Femur (tissue), 1 donor: ENCODE data around the gene GSTP1.
"Not testable (repeated sequence)": the region's sequence is repeated elsewhere in the genome, so short reads cannot be mapped to it uniquely, and the experiment has no call there.

Source experiments
- DNase-seq: peaks from one replicate; pipeline ENCODE4 v3.0.0-alpha.2; 2017

GSTP1 gene

DNA sequence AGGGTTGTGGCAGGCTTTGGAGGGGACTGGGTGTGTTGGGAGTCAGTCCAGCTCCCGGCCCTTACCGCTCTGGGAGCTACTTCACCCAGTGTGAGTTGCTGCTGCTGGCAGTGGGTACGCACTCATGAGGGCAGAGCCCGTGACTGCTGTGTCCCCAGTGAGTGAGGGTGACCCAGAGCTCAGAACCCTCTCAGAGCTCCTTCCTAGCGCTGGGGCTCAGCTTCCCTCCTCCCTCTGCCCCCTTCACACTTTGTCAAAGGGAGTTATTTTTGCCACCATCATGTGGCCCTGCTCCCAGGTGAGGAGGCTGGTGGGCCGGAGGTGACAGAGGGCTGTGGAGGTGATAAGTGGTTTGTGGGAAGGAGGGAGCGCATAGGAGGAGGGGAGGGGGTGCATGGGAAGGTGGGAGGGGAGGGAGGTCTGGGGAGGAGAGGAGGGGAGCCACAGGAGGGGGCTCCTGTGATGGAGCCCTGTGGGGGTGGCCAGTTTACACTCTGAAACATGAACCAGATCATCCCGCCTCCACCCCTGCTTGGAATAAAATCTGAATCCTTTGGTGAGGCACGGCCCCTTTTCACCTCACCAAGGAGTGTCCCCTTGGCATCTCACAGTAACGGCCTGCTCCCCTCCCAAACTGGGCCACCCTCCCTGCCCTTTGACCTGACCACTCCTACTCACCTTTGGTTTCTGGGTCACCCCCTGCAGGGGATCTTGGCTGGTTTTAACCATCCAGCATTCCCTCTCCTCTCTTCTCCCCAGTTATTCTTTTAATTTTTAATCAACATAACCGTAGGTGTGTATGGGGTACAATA lies 33.0 kb downstream of the GSTP1 start:
- no peak for DNase-seq

DNA sequence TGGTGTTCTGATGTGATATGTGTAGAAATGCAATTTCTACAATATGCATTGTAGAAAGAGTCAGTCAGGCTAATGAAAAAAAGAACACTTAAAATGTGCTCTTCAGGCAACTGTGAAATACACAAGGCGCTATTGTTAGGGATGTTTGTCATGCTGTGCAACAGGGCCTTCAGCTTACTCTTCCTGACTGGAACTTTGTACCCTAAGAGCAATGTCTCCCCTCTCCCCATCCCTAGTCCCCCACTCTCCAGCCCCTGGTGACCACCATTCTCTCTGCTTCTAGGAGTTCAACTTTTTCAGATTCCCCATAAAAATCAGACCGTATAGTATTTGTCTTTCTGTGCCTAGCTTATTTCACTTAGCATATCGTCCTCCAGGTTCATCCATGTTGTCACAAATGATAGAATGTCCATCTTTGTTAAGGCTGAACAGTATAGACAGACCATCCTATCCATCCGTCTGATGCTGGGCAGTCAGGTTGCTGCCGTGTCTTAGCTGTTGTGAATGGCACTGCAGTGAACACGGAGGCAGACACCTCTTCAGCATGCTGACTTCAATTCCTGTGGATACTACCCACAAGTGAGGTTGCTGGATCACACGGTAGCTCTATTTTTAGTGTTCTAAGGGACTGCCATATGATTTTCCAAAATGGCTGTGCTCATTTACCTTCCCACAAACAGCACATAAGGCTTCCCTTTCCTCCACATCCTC lies 33.8 kb downstream of the GSTP1 start:
- DNase-seq, result no peak

DNA sequence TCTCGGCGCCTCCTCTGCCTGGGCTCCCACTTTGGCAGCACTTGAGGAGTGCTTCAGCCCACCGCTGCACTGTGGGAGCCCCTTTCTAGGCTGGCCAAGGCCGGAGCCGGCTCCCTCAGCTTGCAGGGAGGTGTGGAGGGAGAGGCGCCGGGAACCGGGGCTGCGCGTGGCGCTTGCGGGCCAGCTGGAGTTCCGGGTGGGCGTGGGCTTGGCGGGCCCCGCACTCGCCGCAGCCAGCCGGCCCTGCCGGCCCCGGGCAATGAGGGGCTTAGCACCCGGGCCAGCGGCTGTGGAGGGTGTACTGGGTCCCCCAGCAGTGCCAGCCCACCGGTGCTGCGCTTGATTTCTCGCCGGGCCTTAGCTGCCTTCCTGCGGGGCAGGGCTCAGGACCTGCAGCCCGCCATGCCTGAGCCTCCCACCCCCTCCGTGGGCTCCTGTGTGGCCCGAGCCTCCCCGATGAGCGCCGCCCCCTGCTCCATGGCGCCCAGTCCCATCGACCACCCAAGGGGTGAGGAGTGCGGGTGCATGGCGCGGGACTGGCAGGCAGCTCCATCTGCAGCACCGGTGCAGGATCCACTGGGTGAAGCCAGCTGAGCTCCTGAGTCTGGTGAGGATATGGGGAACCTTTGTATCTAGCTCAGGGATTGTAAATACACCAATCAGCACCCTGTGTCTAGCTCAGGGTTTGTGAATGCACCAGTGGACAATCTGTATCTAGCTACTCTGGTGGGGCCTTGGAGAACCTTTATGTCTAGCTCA lies 35.5 kb downstream of the GSTP1 start:
- not testable (repeated sequence) for DNase-seq

DNA sequence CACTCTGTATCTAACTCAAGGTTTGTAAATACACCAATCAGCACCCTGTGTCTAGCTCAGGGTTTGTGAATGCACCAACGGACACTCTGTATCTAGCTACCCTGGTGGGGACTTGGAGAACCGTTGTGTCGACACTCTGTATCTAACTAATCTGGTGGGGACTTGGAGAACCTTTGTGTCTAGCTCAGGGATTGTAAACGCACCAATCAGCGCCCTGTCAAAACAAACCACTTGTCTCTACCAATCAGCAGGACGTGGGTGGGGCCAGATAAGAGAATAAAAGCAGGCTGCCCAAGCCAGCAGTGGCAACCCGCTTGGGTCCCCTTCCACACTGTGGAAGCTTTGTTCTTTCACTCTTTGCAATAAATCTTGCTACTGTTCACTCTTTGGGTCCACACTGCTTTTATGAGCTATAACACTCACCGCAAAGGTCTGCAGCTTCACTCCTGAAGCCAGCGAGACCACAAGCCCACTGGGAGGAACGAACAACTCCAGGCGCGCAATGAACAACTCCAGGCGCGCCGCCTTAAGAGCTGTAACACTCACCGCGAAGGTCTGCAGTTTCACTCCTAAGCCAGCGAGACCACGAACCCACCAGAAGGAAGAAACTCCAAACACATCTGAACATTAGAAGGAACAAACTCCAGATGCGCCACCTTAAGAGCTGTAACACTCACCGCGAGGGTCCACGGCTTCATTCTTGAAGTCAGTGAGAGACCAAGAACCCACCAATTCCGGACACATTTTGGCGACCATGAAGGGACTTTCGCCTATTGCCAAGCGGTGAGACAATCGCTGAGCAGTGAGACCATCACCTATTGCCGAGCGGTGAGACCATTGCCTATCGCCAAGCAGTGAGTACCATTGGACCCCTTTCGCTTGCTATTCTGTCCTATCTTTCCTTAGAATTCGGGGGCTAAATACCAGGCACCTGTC lies 36.3 kb downstream of the GSTP1 start:
- not testable (repeated sequence) for DNase-seq

DNA sequence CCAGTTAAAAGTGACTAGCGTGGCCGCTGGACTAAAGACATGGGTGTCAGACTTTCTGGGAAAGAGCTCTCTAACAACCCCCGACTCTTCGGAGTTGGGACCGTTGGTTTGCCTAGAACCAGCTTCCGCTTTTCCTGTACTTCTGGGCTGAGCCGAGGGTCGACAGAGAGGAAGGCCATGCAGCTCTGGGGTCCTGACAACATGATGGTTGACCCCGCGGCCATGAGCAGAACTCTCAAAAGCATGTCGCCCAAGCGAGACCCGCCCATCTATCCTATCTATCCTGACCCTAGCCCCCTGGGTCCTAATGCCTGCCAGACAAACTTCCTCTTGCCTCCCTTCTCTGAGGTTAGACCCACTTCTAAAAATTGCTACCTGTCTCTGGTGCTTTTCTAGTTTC lies 37.0 kb downstream of the GSTP1 start:
- DNase-seq, result not testable (repeated sequence)

DNA sequence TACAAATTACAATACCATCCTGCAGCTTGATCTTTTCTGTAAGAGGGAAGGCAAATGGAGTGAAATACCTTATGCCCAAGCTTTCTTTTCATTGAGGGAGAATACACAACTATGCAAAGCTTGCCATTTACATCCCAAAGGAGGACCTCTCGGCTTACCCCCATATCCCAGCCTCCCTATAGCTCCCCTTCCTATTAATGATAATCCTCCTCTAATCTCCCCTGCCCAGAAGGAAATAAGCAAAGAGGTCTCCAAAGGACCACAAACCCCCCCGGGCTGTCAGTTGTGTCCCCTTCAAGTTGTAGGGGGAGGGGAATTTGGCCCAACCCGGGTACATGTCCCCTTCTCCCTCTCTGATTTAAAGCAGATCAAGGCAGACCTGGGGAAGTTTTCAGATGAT lies 38.3 kb downstream of the GSTP1 start:
- DNase-seq, result not testable (repeated sequence)

DNA sequence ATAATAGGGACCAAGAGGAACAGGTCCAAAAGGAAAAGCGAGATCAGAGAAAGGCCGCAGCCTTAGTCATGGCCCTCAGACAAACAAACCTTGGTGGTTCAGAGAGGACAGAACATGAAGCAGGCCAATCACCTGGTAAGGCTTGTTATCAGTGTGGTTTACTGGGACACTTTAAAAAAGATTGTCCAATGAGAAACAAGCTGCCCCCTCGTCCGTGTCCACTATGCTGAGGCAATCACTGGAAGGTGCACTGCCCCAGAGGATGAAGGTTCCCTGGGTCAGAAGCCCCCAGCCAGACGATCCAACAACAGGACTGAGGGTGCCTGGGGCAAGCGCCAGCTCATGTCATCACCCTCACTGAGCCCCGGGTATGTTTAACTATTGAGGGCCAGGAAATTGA lies 39.3 kb downstream of the GSTP1 start:
- not testable (repeated sequence) for DNase-seq

DNA sequence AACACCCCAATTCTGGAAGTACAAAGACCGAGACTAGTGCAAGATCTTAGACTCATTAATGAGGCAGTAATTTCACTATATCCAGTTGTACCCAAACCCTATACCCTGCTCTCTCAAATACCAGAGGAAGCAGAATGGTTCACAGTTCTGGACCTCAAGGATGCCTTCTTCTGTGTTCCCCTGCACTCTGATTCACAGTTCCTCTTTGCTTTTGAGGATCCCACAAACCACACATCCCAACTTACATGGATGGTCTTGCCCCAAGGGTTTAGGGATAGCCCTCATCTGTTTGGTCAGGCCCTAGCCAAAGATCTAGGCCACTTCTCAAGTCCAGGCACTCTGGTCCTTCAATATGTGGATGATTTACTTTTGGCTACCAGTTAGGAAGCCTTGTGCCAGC lies 40.2 kb downstream of the GSTP1 start:
- not testable (repeated sequence) for DNase-seq

DNA sequence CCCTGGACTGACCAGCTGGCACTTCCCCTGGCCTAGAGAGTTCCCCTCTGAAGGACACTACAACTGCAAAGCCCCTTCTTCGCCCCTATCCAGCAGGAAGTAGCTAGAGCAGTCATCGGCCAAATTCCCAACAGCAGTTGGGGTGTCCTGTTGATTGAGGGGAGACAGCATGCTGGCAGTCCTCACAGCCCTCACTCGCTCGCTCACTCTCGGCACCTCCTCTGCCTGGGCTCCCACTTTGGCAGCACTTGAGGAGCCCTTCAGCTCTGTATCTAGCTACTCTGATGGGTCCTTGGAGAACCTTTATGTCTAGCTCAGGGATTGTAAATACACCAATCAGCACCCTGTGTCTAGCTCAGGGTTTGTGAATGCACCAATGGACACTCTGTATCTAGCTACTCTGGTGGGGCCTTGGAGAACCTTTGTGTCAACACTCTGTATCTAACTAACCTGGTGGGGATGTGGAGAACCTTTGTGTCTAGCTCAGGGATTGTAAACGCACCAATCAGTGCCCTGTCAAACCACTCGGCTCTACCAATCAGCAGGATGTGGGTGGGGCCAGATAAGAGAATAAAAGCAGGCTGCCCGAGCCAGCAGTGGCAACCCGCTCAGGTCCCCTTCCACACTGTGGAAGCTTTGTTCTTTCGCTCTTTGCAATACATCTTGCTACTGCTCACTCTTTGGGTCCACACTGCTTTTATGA lies 42.7 kb downstream of the GSTP1 start:
- DNase-seq, result not testable (repeated sequence)

DNA sequence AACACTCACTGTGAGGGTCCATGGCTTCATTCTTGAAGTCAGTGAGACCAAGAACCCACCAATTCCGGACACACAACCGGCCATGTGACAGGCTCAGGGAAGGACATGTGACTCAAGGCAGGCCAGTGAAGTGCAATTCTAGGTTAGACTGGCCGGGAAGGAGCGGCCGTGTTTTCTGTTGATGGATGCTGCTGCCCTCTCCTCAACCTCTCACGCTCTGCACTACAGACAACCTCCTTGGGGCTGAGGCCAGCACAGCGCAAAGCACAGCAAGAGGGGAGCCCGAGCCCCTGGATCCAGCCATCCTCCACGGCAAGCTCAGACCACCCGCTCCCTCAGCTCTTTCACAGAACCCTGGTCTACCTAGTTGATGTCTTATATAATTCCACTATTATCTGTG lies 43.4 kb downstream of the GSTP1 start:
- no peak for DNase-seq

DNA sequence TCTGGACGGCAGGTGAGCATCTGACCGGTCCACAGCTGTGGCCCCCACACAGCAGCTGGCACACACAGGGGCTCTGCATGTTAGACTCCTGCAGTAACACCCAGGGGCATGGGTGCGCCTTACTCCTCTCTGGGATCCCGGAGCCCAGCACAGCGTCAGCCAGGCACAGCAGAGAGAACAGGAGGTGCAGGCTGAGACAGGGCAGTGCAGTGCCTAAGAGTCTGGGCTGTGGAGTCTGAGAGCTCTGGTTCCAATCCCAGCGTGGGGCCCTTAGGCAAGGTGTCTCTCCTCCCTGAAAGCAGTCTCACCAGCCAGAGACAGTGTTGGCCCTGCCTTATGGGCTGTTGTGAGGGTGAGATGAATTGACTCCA lies 43.8 kb downstream of the GSTP1 start:
- DNase-seq, result peak; percentile 14

DNA sequence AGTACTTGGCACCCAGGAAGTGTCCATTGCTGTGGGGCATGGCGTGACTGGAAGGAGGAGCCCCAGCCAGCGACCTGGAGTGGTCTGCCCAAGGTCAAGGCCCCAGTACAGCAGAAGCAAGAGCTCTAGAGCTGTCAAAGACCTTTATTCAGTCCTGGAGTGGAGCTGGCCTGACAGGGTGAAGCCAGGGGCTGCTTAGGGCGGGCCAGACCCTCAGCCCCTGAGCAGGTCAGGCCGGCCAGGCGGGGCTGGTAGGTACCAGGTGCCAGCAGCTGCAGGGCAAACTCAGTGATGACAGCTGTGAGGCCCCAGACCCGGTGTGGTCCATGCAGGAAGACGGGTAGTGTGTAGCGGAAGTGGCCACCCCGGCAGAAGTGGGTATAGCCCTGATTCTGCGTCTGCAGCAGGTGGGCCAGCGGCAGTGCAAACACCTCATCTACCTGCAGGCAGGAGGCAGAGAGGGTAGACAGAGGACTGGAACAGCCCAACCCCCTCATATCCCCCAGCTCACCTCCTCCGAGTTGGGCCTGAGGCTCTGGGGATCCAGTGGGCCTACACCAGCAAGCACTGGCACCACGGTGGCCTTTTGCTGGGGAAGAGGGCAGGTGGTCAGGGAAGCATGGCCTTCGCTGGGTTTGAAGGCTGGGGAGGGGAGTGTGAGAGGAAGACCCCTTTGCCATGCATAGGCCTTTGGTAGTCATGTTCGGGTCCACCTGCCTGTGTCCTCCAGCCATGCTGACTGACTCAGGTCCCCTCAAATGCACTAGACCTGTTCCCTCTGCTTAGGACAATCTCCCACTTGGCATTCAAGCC lies 44.4 kb downstream of the GSTP1 start:
- DNase-seq, result no peak

DNA sequence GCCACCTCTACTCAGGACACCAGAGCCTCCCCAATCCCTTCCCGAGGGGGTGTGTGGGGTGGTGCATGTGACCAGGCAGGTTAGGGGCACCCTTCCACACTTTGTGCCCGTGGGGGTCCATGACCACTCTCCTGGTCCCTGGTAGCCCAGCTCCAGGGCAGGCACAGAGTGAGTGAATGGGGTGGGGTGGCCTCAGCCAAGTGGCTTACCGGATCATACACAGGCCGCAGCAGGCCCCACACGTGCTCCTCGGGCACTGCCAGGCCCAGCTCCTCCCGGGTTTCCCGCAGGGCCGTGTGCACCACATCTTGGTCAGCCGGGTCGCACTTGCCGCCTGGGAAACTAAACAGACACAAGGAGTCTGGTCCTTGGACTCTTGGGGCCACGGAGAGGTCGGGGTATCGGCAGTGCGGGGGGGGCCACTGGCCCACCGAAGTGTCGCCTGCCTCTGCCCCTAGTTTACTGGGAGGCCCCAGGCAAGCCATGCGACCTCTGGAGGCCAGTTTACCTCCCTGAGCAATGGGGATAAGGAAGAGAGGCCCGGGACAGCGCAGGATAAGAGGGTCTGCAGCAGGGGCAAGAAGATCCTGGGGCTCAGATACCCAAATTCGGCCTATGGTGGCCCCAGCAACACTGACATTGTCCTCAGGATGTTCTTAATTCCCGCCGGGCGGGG lies 45.2 kb downstream of the GSTP1 start:
- DNase-seq, result no peak

DNA sequence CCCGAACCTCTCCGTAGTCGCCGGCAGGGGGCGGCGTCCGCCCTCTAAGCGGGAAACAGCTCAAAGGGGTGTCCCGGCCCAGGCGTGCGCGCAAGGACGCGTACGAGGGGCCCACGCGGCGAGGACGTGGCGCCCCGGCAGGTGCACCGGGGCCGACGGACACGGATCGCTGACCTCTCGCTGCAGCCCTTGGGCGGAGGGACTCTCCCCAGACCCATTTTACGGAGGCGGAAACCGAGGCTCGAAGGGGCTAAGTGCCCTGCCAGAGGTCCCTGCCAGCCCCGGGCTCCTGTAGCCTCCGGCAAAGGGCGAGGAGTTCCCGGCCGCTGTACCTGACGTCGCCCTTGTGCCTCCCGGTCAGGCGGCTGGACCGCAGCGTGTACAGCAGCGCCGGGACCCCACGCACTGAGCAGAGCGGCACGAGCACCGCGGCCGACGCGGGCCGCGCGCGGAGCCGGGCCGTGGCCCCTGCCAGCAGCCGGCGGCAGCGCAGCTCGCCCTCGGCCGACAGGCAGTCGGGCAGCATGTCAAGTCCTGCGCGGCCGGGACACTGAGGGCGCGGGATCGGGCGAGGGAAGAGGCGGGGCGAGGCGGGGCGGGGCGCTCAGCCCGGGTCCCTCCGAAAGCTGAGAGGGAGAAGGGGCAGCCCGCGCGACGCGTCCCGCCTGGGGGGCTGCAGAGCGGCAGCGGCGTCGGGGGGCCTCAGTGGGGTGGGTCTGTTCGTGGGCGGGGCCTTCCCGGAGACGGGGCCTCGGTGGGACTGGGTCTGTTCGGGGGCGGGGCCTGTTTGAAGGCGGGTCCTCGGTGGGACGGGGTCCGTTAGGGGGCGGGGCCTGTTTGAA lies 46.0 kb downstream of the GSTP1 start, which contains the start of gene NUDT8:
TSS of gene NUDT8 (minus strand) at position 552 of the 842 bp plus-strand sequence. CDS start at position 526, 26 bp downstream.
- DNase-seq, result peak; percentile 84

DNA sequence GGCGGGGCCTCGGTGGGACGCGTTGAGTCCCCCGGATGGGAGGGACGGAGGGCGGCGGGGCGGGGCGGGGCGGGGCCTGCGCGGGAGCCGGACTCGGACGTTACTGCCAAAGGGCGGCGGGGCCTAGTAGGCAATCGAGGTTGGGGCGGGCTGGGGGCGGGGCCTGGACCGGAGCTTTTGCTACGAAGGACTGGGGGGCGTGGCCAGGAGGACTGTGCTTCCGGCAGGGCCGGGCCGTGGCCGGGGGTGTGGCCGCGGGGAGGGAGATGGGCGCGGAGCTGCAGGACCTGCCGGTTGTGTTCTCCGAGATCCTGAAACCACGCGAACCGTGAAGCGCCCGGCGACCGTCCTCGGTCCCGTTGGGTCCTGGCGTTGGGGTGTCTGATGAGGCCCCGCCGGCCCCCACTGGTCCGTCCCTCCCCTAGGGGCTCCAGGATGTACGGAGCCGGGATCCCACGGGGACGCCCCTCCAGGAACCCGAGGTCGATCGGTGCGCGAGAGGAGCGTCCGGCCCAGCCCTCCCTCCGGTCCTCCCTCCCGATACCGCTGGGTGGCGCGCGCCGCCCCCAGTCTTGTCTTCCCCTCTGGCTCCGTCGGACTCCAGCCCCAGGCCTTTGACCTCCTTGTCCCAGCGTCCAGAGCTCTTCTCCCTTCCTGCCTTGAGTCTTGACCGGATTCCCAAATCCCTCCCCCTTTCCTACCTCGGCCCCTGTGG lies 46.8 kb downstream of the GSTP1 start:
- DNase-seq, result peak; percentile 100

DNA sequence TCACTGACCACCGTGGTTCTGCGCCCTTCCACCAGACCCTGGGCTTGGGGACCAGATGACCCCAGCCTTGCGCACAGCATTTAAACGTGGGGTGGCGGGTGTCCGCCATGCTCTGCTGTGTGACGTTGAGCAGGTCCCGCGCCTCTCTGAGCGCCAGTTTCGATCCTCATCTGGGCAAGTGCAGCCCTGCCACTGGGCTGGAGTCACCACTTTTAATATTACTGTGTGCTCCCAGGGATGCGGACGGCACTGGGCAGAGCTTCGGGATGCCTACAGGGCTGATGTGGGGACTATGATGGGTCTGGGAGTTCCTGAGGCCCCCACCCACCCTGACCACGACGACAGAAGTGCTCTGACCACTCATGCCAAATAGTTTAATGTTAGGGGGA lies 47.3 kb downstream of the GSTP1 start:
- DNase-seq, result no peak

DNA sequence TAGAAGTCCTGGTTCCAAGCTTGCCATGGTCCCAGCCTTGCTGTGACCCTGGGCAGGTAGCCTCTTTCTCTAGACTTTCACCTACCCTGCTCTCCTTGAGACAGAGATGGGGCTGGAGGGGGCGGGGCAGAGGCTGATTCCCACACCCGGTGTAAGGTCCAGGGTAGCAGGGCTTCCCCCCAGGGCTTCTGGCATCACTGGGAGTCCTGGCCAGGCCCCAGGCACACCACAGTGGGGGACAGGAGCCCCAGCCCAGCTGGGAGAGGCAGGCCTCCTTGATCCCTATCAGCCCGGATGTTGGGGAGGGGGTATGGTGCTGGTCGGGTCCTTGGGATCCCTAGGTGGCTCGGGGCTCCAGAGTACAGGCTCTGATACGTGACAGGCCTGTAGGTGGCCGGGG lies 47.8 kb downstream of the GSTP1 start:
- peak; percentile 33 for DNase-seq

DNA sequence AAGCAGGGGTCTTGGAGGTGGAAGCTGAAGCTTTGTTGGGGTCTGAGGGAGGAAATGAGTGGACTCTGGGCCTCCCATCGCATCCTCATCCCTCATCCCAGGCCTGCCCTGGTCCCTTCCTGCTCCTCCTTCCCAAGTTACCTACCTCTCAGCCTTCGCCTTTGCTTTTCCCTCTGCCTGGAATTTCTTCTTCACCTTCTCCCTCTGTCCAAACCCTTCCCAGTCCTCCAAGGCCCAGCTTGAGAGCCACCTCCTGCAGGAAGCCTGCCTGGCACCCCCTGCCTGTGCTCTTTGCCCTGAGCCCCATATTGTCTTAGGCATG lies 48.2 kb downstream of the GSTP1 start:
- no peak for DNase-seq
